Measurements from ENCODE around the gene EIF3F. TPM values are rescaled to one million over a fixed set of nuclear protein-coding genes. Genes with fewer than 3 reads are reported as not detected.

Gene EIF3F
- total RNA-seq, 1 donor from 2014 or later, result 327 TPM

GRCh38 chr11:8025816-8026215, 38.7 kb downstream of the EIF3F start:
- no peak overlapping the region for H3K4me3 Mint-ChIP-seq (ENCODE audit: unreplicated experiment)
- H3K27me3 Mint-ChIP-seq (ENCODE audit: unreplicated experiment), result peaks cover 31% of the 10 kb centered on the region
- no peaks in the 10 kb centered on the region for H3K9me3 Mint-ChIP-seq (ENCODE audit: unreplicated experiment)
- H3K36me3 Mint-ChIP-seq (ENCODE audit: unreplicated experiment), result no peaks in the 10 kb centered on the region
- no peak for TF ChIP-seq CTCF (IDR thresholded peaks at IDR 0.05)
- DNase-seq (ENCODE audit: extremely low spot score, unreplicated experiment), result no peak
- peaks cover 2% of the 10 kb centered on the region for H3K4me1 Mint-ChIP-seq (ENCODE audit: unreplicated experiment)
- H3K27ac Mint-ChIP-seq (ENCODE audit: unreplicated experiment), result no peak overlapping the region

GRCh38 chr11:8026982-8027381, 39.8 kb downstream of the EIF3F start:
- Mint-ChIP-seq H3K36me3 (ENCODE audit: unreplicated experiment) (no peaks in the 10 kb centered on the region), H3K4me3 (ENCODE audit: unreplicated experiment) (no peak overlapping the region), H3K27me3 (ENCODE audit: unreplicated experiment) (peaks cover 32% of the 10 kb centered on the region), H3K4me1 (ENCODE audit: unreplicated experiment) (peaks cover 2% of the 10 kb centered on the region), H3K27ac (ENCODE audit: unreplicated experiment) (no peak overlapping the region), H3K9me3 (ENCODE audit: unreplicated experiment) (no peaks in the 10 kb centered on the region)
- no peak for TF ChIP-seq CTCF (IDR thresholded peaks at IDR 0.05)
- no peak for DNase-seq (ENCODE audit: extremely low spot score, unreplicated experiment)

GRCh38 chr11:8028766-8029165, 41.6 kb downstream of the EIF3F start:
- no peak for TF ChIP-seq CTCF (IDR thresholded peaks at IDR 0.05)
- Mint-ChIP-seq H3K4me3 (ENCODE audit: unreplicated experiment) (no peak overlapping the region), H3K27ac (ENCODE audit: unreplicated experiment) (no peak overlapping the region)

GRCh38 chr11:8030526-8031247, 43.5 kb downstream of the EIF3F start:
- no peak overlapping the region for H3K27ac Mint-ChIP-seq (ENCODE audit: unreplicated experiment)

More at GRCh38 chr11:8028766-8029165, 41.6 kb downstream of the EIF3F start:
- H3K4me1 Mint-ChIP-seq (ENCODE audit: unreplicated experiment), result peaks cover 9% of the 10 kb centered on the region
- peak; percentile 21 for DNase-seq (ENCODE audit: extremely low spot score, unreplicated experiment)
- no peaks in the 10 kb centered on the region for H3K9me3 Mint-ChIP-seq (ENCODE audit: unreplicated experiment)
- peaks cover 37% of the 10 kb centered on the region for H3K27me3 Mint-ChIP-seq (ENCODE audit: unreplicated experiment)
- H3K36me3 Mint-ChIP-seq (ENCODE audit: unreplicated experiment), result no peaks in the 10 kb centered on the region

More at GRCh38 chr11:8030526-8031247, 43.5 kb downstream of the EIF3F start:
- no peak for TF ChIP-seq CTCF (IDR thresholded peaks at IDR 0.05)
- Mint-ChIP-seq H3K9me3 (ENCODE audit: unreplicated experiment) (no peaks in the 10 kb centered on the region), H3K36me3 (ENCODE audit: unreplicated experiment) (no peaks in the 10 kb centered on the region), H3K27me3 (ENCODE audit: unreplicated experiment) (peaks cover 37% of the 10 kb centered on the region), H3K4me3 (ENCODE audit: unreplicated experiment) (no peak overlapping the region), H3K4me1 (ENCODE audit: unreplicated experiment) (peaks cover 14% of the 10 kb centered on the region)
- peak; percentile 57 for DNase-seq (ENCODE audit: extremely low spot score, unreplicated experiment)

All from osteocyte (in vitro differentiated cells).